Measurements from ENCODE around the gene ZC3H12A. TPM values are rescaled to one million over a fixed set of nuclear protein-coding genes. Genes with fewer than 3 reads are reported as not detected.

The ZC3H12A gene
- total and polyA plus RNA-seq, 2 experiments from 2014 or later = 5.0 to 8.9 TPM

DNA sequence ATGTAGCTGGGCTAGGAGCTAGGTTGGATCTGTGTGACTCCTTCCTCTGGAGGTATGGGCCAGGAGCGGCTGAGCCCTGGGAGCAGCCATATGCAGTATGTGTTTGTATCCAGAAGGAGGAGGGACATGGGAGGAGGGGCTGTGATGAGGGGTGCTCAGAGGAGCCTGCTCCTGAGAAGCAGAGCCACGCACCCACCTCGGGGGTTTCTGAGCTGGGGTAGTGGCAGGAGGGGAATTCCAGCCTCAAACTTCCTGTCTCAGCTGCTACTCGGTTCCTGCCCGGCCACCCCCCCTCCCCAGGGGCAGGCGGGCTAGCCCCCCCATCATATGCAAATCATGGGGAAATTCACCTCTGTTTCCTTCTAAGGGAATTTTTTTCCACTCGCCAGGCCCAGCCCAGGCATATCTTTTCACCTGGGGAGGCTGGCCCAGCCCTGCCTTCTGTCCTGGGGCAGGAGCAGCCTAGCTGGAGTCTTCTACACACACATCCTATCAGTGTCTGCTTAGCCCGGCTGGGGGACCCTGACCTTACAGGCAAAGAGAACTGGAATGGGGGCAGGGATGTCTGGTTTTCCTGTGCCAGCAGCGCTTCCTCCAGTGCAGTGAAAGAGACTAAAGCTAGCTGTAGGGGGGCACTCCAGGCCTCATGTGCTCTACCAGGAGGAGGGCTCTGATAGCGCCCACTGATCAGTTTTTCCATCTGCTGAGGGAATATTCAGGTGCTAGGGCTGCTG is 3.0 kb downstream of the ZC3H12A start:
- Histone ChIP-seq H3K9ac (peak overlapping the region; percentile 92), H3K4me1 (ENCODE audit: insufficient read depth) (peaks cover 61% of the 10 kb centered on the region), H3K9me2 (ENCODE audit: insufficient read depth) (no peaks in the 10 kb centered on the region), H3K4me2 (ENCODE audit: unreplicated experiment) (peak overlapping the region; percentile 96), H4K20me1 (ENCODE audit: insufficient read depth) (no peaks in the 10 kb centered on the region), H2AFZ (no peak overlapping the region), H3K9me3 (ENCODE audit: low read depth) (no peaks in the 10 kb centered on the region), H3K36me3 (ENCODE audit: low read depth) (0 out of 2 replicates have a peak, but pooled peaks cover 17% of the 10 kb centered on the region), H3K27me3 (replicated peaks; ENCODE audit: insufficient read depth) (no peaks in the 10 kb centered on the region), H3K79me2 (ENCODE audit: insufficient read depth) (peaks cover 81% of the 10 kb centered on the region), H3F3A (ENCODE audit: insufficient read depth) (peaks cover 57% of the 10 kb centered on the region), H3K27ac (peak overlapping the region; percentile 98), H3K4me3 (peak overlapping the region; percentile 87)
- DNase-seq = peak; percentile 65
- TF ChIP-seq EZH2 (IDR thresholded peaks at IDR 0.05; ENCODE audit: insufficient read depth, poor library complexity, severe bottlenecking) (no peak), EZH2phosphoT487 (IDR thresholded peaks at IDR 0.05; ENCODE audit: insufficient read depth, low read depth) (no peak)
- in situ Hi-C loops (cut with MboI) = no loop called here
- WGBS, 2 experiments (ENCODE audit: low coverage in 1 of 2, low lambda C conversion rate in 2 of 2, missing lambda C conversion rate in 2 of 2) = 19 to 21% methylated on average over 10 of the region's 10 CpGs

DNA sequence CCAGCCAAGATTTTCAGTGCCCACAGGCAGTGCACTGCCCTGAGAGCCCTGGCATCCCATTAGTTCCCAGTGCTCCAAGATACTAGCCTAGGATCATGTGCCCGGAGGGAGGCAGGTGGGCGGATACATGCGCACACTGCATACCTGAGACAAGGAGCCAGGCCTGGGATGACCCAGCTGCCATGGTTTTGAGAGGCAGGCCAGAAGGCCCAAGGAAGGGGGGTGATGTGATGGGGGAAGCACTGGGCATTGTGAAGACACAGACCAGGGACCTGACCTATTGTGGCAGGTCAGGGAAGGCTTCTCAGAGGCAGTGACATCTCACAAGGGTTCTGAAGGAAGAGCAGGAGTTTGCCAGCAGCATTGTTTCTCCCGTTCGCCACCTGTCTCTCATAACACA is 3.6 kb downstream of the ZC3H12A start:
- H3K4me3 ChIP-seq = peak overlapping the region; percentile 87

DNA sequence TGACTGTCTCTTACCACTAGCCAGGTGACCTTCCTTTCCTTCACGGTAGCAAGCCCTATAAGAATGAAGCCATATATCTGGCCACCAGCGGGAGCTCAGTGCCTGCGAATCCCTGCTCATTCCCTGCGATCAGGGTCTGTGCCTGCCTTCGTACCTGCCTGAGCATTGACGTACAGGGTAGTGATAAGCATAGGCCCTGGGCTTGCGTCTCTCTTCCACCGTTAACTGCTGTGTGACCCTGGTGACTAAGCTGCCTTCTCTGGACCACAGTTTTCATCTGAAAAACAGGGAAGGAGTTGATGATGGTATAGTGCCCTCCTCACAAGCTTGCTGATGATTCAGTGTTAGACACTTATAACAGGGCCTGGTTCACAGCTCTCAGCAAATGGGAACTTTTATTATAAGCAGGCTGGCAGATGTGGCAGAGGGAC is 4.1 kb downstream of the ZC3H12A start:
- no peak for TF ChIP-seq EZH2 (IDR thresholded peaks at IDR 0.05; ENCODE audit: insufficient read depth, poor library complexity, severe bottlenecking)
- no peak for TF ChIP-seq EZH2phosphoT487 (IDR thresholded peaks at IDR 0.05; ENCODE audit: insufficient read depth, low read depth)
- no peaks in the 10 kb centered on the region for H4K20me1 ChIP-seq (ENCODE audit: insufficient read depth)
- peak overlapping the region; percentile 87 for H3K4me3 ChIP-seq
- H3K36me3 ChIP-seq (ENCODE audit: low read depth) = 0 out of 2 replicates have a peak, but pooled peaks cover 17% of the 10 kb centered on the region
- no peak overlapping the region for H2AFZ ChIP-seq
- peak overlapping the region; percentile 92 for H3K9ac ChIP-seq
- no peaks in the 10 kb centered on the region for H3K9me2 ChIP-seq (ENCODE audit: insufficient read depth)
- peaks cover 50% of the 10 kb centered on the region for H3K4me1 ChIP-seq (ENCODE audit: insufficient read depth)
- in situ Hi-C loops (cut with MboI) = no loop called here
- DNase-seq = peak; percentile 93
- peak overlapping the region; percentile 96 for H3K4me2 ChIP-seq (ENCODE audit: unreplicated experiment)
- no peaks in the 10 kb centered on the region for H3K9me3 ChIP-seq (ENCODE audit: low read depth)
- no peaks in the 10 kb centered on the region for H3K27me3 ChIP-seq (replicated peaks; ENCODE audit: insufficient read depth)
- peaks cover 74% of the 10 kb centered on the region for H3K79me2 ChIP-seq (ENCODE audit: insufficient read depth)
- peak overlapping the region; percentile 98 for H3K27ac ChIP-seq
- peaks cover 46% of the 10 kb centered on the region for H3F3A ChIP-seq (ENCODE audit: insufficient read depth)
- WGBS, 2 experiments (ENCODE audit: low coverage in 1 of 2, low lambda C conversion rate in 2 of 2, missing lambda C conversion rate in 2 of 2) = 50 to 54% methylated on average over 8 of the region's 8 CpGs

More for the DNA sequence above, 3.6 kb downstream of the ZC3H12A start:
- H3K4me1 ChIP-seq (ENCODE audit: insufficient read depth) = peaks cover 55% of the 10 kb centered on the region
- in situ Hi-C loops (cut with MboI) = no loop called here
- WGBS, 2 experiments (ENCODE audit: low coverage in 1 of 2, low lambda C conversion rate in 2 of 2, missing lambda C conversion rate in 2 of 2) = 92 to 93% methylated on average over 5 of the region's 5 CpGs
- peak overlapping the region; percentile 92 for H3K9ac ChIP-seq
- H3K4me2 ChIP-seq (ENCODE audit: unreplicated experiment) = peak overlapping the region; percentile 96
- TF ChIP-seq EZH2phosphoT487 (IDR thresholded peaks at IDR 0.05; ENCODE audit: insufficient read depth, low read depth) = no peak
- no peak for TF ChIP-seq EZH2 (IDR thresholded peaks at IDR 0.05; ENCODE audit: insufficient read depth, poor library complexity, severe bottlenecking)
- no peaks in the 10 kb centered on the region for H4K20me1 ChIP-seq (ENCODE audit: insufficient read depth)
- no peak for DNase-seq
- H3F3A ChIP-seq (ENCODE audit: insufficient read depth) = peaks cover 51% of the 10 kb centered on the region
- H3K36me3 ChIP-seq (ENCODE audit: low read depth) = 0 out of 2 replicates have a peak, but pooled peaks cover 17% of the 10 kb centered on the region
- no peaks in the 10 kb centered on the region for H3K9me2 ChIP-seq (ENCODE audit: insufficient read depth)
- no peak overlapping the region for H2AFZ ChIP-seq
- H3K9me3 ChIP-seq (ENCODE audit: low read depth) = no peaks in the 10 kb centered on the region
- peaks cover 77% of the 10 kb centered on the region for H3K79me2 ChIP-seq (ENCODE audit: insufficient read depth)
- H3K27me3 ChIP-seq (replicated peaks; ENCODE audit: insufficient read depth) = no peaks in the 10 kb centered on the region
- peak overlapping the region; percentile 98 for H3K27ac ChIP-seq

DNA sequence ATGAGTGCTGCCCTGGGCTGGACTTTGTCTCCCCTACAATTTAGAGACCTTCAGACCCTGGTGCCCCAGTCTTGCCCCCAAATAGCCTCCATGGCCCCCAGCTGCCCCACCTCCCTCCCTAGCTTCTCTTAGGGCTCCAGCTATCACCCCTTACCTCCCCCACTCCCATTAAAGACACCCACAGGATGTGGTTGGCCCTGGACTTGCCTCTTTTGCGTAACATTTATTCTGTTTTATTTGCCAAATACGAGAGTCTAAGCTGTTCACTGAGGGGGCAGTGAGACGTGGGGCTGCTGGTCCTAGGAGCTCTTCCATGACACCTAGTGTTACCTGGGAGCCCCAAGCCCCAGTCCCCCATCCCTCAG is 4.5 kb downstream of the ZC3H12A start:
- DNase-seq = no peak
- WGBS, 2 experiments (ENCODE audit: low coverage in 1 of 2, low lambda C conversion rate in 2 of 2, missing lambda C conversion rate in 2 of 2) = 4 to 5% methylated on average over 3 of the region's 3 CpGs
- H3K9ac ChIP-seq = peak overlapping the region; percentile 92
- H2AFZ ChIP-seq = no peak overlapping the region
- H3K4me2 ChIP-seq (ENCODE audit: unreplicated experiment) = peak overlapping the region; percentile 96
- H3K79me2 ChIP-seq (ENCODE audit: insufficient read depth) = peaks cover 70% of the 10 kb centered on the region
- H3K4me1 ChIP-seq (ENCODE audit: insufficient read depth) = peaks cover 46% of the 10 kb centered on the region
- H3K9me3 ChIP-seq (ENCODE audit: low read depth) = no peaks in the 10 kb centered on the region
- H3K4me3 ChIP-seq = peak overlapping the region; percentile 87
- H3K36me3 ChIP-seq (ENCODE audit: low read depth) = 0 out of 2 replicates have a peak, but pooled peaks cover 17% of the 10 kb centered on the region
- peak overlapping the region; percentile 98 for H3K27ac ChIP-seq
- no peaks in the 10 kb centered on the region for H3K27me3 ChIP-seq (replicated peaks; ENCODE audit: insufficient read depth)
- H3K9me2 ChIP-seq (ENCODE audit: insufficient read depth) = no peaks in the 10 kb centered on the region
- TF ChIP-seq EZH2 (IDR thresholded peaks at IDR 0.05; ENCODE audit: insufficient read depth, poor library complexity, severe bottlenecking) (no peak), EZH2phosphoT487 (IDR thresholded peaks at IDR 0.05; ENCODE audit: insufficient read depth, low read depth) (no peak)
- in situ Hi-C loops (cut with MboI) = no loop called here
- no peaks in the 10 kb centered on the region for H4K20me1 ChIP-seq (ENCODE audit: insufficient read depth)
- H3F3A ChIP-seq (ENCODE audit: insufficient read depth) = peaks cover 42% of the 10 kb centered on the region
